ENCODE measurements around the gene FAM3C.

GRCh38 chr7:121402701-121403100, 6.6 kb upstream of the FAM3C start:
- TF ChIP-seq CTCF (conservative IDR thresholded peaks at IDR 0.05) (no peak), ZFX (IDR thresholded peaks at IDR 0.05) (no peak)
